DMS53 treated with DMSO at 0.1 percent for 48 hours (cell line): ENCODE results near the gene IL4.
"Not testable (repeated sequence)": the region's sequence is repeated elsewhere in the genome, so short reads cannot be mapped to it uniquely, and the experiment has no call there.

ENCODE experiments used
- DNase-seq: peaks from one replicate; lab custom pipeline; 2025; ENCODE audit not compliant: unreplicated experiment; lab: John Stamatoyannopoulos, UW

Gene IL4

GRCh38 chr5:132673939-132674630 lies at the start of gene IL4:
Gene IL4 (plus strand): TSS chr5:132673989. CDS start chr5:132674051, 62 bp downstream.
- DNase-seq, result no peak

- DNase-seq, result no peak
Measured at GRCh38 chr5:132627470-132627869, 46.3 kb upstream of the IL4 start.

DNA sequence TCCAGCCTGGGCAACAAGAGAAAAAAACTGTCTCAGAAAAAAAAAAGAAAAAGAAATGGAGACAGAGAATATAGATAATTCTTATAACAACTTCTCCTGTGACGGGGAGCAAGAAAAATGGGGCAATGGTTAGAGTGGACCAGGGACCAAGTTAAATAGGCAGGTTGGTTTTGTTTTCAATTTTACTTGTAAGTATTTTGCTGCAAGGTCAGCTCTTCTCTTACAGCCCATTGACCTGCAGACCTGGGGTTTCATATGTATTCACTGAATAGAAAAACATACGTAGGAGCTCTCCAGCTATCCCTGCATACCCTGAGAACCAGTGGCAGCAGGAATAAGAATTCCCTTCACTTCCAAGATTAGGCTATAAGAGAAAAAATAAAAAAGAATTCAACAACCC lies 45.0 kb upstream of the IL4 start:
- DNase-seq, result no peak

DNA sequence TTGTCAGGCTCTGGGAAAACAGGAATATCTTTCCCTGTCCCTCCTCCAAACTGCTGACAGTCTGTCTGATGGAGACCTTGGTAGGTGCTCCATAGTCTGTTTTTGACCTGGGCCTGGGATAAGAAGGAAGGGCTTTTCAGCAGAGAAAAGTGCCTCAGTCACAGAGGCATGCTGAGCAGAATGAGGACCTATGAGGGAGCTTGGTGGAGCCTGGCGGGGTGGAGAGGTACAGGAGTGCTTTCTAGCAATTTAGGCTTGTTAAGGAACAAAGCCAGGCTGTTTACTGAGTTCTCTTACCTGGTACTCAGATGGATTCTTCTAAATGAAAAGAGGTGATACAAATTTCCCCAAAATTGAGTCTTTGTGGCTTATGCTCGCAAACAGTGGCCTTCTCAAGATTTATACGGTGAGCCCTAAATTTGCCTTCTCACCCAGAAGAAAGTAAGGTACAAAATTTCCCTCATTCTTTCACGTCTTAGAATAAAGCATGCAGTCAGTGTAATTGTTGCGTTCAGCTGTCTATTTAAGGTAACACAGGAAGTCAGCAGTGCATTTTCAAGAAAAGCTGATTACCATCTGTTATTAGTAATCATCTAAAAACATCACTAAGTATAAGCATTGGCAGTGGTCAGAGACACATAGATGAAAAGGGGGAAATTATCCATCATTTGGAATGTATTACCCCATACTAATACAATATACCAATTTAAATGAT lies 44.4 kb upstream of the IL4 start:
- DNase-seq, result no peak

GRCh38 chr5:132633587-132633986 lies 40.2 kb upstream of the IL4 start:
- DNase-seq, result not testable (repeated sequence)

DNA sequence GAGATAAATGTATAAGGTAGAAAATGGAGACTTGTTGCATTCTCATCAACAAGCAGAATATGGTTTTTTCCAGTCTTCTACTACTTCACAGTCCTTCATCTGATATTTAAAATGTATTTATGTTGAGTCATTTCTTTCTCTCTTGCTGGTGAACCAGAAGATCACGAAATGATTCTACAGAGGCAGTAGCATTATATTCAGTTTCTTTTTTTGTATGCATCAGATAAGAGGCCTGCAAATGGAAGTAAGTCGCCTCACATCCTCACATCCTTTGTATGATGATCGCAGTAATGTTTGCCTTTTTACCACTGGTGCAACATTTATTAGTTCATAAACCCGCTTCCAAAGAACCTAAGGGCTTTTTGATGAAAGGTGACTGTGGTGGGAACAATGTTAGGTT lies 37.9 kb upstream of the IL4 start:
- no peak for DNase-seq

DNA sequence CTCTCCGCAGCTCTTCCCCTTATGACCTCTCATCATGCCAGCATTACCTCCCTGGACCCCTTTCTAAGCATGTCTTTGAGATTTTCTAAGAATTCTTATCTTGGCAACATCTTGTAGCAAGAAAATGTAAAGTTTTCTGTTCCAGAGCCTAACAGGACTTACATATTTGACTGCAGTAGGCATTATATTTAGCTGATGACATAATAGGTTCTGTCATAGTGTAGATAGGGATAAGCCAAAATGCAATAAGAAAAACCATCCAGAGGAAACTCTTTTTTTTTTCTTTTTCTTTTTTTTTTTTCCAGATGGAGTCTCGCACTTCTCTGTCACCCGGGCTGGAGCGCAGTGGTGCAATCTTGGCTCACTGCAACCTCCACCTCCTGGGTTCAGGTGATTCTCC lies 36.5 kb upstream of the IL4 start:
- no peak for DNase-seq

DNA sequence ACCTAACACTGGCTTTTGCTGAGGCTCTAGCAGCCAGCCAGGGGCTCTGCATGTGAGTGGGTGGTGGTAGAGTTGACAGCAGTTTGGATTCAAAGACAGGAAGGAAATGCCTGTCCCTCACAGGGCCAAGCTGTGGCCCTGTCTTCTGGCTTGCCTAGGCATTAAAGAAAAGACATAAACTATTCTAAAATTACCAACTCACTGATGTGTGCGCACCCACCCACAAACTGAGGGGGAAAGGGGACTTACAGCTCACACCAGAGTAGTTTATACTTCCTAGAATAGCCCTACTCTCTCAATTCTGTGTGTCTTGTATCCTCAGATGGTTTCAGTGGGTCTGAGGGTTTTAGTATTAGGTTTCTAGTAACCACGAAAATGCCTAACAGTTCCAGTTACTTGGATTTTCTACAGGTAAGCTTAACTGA lies 34.1 kb upstream of the IL4 start:
- no peak for DNase-seq

GRCh38 chr5:132640613-132641012 lies 33.2 kb upstream of the IL4 start:
- no peak for DNase-seq

GRCh38 chr5:132641241-132641723 lies 32.5 kb upstream of the IL4 start:
- DNase-seq, result no peak

DNA sequence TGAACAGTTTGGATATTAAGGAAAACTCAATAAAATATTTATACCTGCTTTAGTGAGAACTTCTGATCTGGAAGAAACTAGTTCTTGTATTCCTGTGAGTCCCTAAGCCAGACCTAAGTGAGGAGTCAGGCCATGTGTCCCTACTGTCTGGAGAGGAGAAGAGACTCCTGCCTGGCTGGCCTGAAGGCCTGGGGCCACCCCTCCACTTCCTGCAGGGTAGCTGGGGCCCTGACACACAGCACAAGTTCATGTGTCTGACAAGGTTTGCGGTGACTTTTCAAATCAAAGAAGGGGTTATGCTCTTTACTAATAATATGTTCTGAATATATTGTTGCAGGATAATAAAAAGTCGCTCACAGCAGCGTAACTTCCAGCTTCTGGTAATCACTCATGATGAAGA lies 31.9 kb upstream of the IL4 start:
- DNase-seq, result no peak

DNA sequence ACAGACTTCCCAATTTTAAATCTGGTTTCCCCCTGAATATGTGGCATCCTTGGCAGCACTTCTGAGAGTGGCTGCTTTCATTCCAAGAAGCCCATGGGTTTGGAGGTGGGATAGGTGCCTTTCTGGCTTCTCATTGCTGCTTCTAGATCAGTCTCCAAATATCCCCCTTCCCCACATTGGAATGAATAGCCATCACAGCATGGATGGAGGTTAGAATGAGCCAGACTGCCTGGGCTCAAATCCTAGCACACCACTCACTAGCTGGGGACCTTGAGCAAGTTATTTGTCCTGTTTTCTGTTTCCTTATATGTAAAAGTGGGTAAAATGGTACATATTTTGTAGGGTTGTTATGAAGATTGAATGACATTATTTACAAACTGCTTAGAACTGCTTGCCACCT lies 29.6 kb upstream of the IL4 start:
- DNase-seq, result no peak

DNA sequence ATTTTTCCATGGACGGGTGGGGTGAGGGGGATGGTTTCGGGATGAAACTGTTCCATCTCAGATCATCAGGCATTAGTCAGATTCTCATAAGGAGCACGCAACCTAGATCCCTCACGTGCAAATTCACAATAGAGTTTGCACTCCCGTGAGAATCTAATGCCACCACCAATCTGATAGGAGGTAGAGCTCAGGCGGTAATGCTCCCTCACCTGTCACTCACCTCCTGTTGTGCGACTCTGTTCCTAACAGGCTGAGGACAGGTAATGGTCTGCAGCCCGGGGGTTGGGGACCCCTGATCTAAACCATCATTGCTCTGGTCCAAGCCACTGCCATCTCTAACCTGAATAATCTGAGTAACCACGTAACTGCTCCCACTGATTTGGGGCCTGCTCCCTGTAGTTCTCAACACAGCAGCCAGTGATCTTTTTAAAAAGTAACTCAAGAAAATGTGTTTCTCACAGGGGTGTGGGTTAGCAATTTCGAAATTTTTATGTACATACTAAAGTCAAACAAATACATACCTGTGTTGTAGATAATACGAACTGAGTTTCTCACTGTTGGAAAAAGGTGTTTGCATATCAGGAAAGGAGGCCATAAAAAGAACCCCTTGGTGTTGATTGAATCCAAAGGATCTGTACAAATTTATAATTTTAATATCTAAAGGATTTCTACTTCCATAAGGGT lies 27.1 kb upstream of the IL4 start:
- no peak for DNase-seq

DNA sequence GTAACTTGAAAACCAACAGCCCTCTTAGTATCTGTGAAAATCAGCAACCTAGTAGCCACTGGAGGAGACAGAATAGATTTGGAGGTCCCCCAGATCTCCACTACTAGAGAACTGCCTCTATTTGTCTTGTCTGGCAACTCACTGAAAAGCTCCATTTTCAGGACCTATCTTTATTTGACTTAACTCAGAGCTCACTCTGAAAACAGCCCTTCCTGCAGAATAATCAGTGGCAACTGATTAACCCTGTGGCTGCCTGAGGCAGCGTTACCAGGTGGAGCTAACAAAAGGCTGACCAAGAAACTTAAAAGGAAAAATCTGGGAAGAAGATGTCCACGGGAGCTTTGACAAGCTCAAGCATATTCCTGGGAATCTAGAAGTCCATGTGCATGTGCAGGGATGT lies 26.3 kb upstream of the IL4 start:
- DNase-seq, result no peak

- DNase-seq, result no peak
Measured at GRCh38 chr5:132648355-132648754, 25.4 kb upstream of the IL4 start.

DNA sequence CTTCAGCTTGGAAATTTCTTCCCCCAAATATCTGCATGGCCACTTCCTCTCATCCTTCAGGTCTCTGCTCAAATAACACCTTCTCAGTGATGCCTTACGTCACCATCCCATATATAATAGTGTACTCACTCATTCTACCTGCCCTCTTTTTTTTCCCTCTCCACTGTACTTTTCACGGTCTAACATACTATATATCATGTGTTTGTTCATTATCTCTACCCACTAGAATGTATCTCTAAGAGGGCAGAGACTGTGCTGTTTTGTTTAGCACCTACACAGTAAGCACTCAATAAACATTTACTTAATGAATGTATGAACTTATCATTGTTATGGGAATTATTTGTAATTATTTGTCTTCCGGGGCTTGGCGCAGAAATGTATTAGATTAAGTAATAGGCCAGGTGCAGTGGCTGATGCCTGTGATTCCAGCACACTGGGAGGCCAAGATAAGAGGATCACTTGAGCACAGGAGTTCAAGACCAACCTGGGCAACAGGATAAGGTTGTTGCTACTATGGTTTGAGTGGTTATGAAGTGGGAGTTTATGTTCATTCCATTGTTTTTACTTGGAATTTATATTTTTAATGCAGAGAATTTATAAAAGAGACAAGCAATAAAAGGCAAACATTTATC lies 21.8 kb upstream of the IL4 start:
- peak; percentile 59 for DNase-seq

- no peak for DNase-seq
Measured at GRCh38 chr5:132653716-132654115, 20.1 kb upstream of the IL4 start.

GRCh38 chr5:132655821-132656773 lies 17.7 kb upstream of the IL4 start:
- no peak for DNase-seq

DNA sequence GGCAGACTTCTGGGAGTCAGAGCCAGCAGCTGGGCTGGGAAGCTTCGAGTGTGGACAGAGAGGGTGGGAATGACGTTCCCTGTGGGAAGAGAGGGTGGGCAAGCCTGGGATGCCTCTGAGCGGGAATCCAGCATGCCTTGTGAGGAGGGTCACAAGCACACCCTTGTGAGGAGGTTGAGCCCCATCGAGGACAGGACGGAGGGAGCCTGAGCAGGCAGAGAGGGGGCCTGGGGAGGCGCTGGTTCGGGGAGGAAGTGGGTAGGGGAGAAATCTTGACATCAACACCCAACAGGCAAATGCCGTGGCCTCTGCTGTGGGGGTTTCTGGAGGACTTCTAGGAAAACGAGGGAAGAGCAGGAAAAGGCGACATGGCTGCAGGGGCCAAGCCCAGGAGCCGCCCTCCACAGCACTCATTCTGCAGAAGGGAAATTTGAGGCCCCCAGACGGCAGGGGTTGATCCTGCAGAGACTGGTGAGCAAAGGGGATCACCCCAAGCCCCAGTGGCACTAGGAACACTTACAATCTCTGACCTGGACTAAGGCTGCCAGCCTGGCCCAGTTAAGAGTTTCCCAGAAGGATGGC lies 16.9 kb upstream of the IL4 start:
- DNase-seq, result no peak
